Right lobe of liver (tissue), 6 donors: ENCODE measurements around the gene AGAP6. TPM values are rescaled to one million over a fixed set of nuclear protein-coding genes. Genes with fewer than 3 reads are reported as not detected.
"Not testable (repeated sequence)": the region's sequence is repeated elsewhere in the genome, so short reads cannot be mapped to it uniquely, and the experiment has no call there.

ENCODE experiments used
- ATAC-seq, 4 donors: fragments of 200-7000 bp; cut with Tn5 transposase; one replicate each; pipeline ENCODE4 v1.9.1; 2020; ENCODE audit warnings: mild to moderate bottlenecking in 4 of 4, moderate library complexity in 4 of 4
- DNase-seq, 3 donors: peaks; one replicate each; pipeline ENCODE4 v3.0.0-alpha.2; 2020
- H3K27ac ChIP-seq, 3 donors: fragments of 200-600 bp; one replicate each; pipeline ENCODE4 v1.8.0; 2022
- H3K27me3 ChIP-seq, 2 donors: fragments of 200-600 bp; one replicate each; pipeline ENCODE4 v1.8.0; 2022
- H3K36me3 ChIP-seq, 4 donors: fragments of 200-600 bp; sonication (generic) in 1 of 4; one replicate each; pipeline versions ENCODE4 v1.5.1 to v1.8.0; 2017 to 2022; ENCODE audit warnings: control low read depth in 1 of 4
- H3K4me1 ChIP-seq, 4 donors: fragments of 200-600 bp; sonication (generic) in 1 of 4; one replicate each; pipeline versions ENCODE4 v1.5.1 to v1.8.0; 2017 to 2022; ENCODE audit warnings: control low read depth in 1 of 4
- H3K4me3 ChIP-seq, 3 donors: fragments of 200-600 bp; one replicate each; pipeline ENCODE4 v1.8.0; 2022
- H3K9me3 ChIP-seq, 4 donors: fragments of 200-600 bp; sonication (generic) in 1 of 4; one replicate each; pipeline versions ENCODE4 v1.5.1 to v1.8.0; 2017 to 2022; ENCODE audit warnings: control low read depth in 1 of 4
- WGBS: methylation state at CpG from one replicate; pipeline ENCODE4 v1.1.6; 2018; ENCODE audit warnings: low coverage, low lambda C conversion rate; ENCODE audit not compliant: insufficient coverage; ENCODE audit errors: missing lambda C conversion rate; 5-methylcytosine and 5-hydroxymethylcytosine counted together
- intact Hi-C, 2 donors: fragments of 100-400 bp; cut with DNase I; formaldehyde crosslinking; loops; one replicate each; pipeline versions ENCODE4 v1.11.2 to v1.14.1; 2022
- total RNA-seq, 6 experiments: library from RNA; depleted of rRNA in 2 of 6; stranded (reverse); fragments of >200 nt in 2 of 6; fragmentation: NEBNext Ultra II Directional in 3 of 6; extraction: Animal tissue kit (Norgen Biotek cat#: 25700) in 3 of 6; gene quantifications; one replicate each; pipeline versions ENCODE4 v1.1.0 to v1.2.4, GENCODE V29; 2016 to 2023
- donor health status: DM: no; HTN: yes; CAD: no.
- donor health status: DM: no; HTN: no; CAD: no.
- donor health status: DM: no; HTN: no; CAD: no.
- donor health status: DM: no; HTN: yes; CAD: no.
- donor health status: DM: no; HTN: yes; CAD: no.

AGAP6 gene
- total RNA-seq, 6 experiments from 2014 or later, result 4.4 to 8.8 (median 6.3) TPM

GRCh38 chr10:49977756-49978155, 10.4 kb upstream of the AGAP6 start:
- WGBS, result no CpG with 5 or more reads among the region's 3 CpGs
- H3K27me3 ChIP-seq, H3K4me3 ChIP-seq, H3K4me1 ChIP-seq, H3K9me3 ChIP-seq, H3K27ac ChIP-seq, intact Hi-C loops, H3K36me3 ChIP-seq, ATAC-seq, DNase-seq: not testable (repeated sequence)

GRCh38 chr10:49987207-49987606, 999 bp upstream of the AGAP6 start:
- H3K27me3 ChIP-seq, H3K4me1 ChIP-seq, ATAC-seq, intact Hi-C loops, H3K9me3 ChIP-seq, H3K36me3 ChIP-seq, DNase-seq, H3K4me3 ChIP-seq, H3K27ac ChIP-seq: not testable (repeated sequence)
- 82% methylated on average over 2 of the region's 3 CpGs for WGBS

- H3K4me1 ChIP-seq, DNase-seq, H3K27ac ChIP-seq, H3K4me3 ChIP-seq, H3K9me3 ChIP-seq, H3K27me3 ChIP-seq, intact Hi-C loops, H3K36me3 ChIP-seq, ATAC-seq: not testable (repeated sequence)
- 82% methylated on average over 4 of the region's 5 CpGs for WGBS
Observed at GRCh38 chr10:49995321-49995720, 7.1 kb downstream of the AGAP6 start.

DNA sequence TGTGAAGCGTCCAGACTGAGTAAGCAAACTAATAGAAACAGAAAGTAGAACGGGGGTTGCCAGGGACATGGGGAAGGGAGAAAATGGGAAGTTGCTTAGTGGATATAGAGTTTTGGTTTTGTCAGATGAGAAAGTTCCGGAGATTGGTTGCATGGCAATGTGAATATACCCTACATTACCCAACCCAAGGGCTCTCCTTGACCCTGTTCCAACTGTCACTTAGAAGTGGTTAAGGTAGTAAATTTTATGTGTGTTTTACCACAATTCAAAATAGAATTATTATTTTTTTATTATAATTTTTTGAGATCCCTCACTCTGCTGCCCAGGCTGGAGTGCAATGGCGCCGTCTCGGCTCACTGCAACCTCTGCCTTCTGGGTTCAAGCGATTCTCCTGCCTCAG, 25.8 kb downstream of the AGAP6 start:
- H3K4me1 ChIP-seq, H3K36me3 ChIP-seq, ATAC-seq, DNase-seq, intact Hi-C loops, H3K27ac ChIP-seq, H3K27me3 ChIP-seq, H3K9me3 ChIP-seq, H3K4me3 ChIP-seq: not testable (repeated sequence)
- WGBS, result 58% methylated on average over 6 of the region's 7 CpGs

DNA sequence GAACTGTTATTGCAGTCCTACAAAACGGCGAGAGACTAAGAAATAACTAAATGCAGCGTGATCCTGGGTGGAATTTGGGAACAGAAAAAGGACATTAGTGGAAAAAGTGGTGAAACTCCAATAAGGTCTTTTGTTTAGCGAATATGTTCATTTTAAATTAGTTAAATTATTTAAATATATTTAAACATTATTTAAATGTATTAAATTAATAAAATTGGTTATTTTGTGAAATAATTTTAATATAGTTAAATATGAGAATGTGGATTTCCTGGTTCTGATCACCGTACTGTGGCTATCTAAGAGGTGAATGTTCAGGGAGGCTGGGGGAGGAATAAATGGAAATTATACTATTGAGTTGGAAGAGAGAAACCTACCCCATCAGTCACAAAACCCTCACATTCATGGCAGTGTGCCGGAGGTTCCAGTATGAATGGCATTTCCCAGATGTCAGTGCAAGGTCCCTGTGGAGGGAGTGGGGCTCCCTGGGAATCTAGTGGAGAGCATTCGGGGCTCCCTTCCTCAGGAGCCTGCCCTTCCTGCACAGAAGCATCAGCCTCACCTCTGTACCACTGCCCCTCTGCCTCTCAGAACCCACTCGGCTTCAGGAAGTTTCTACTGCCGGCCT, 27.5 kb downstream of the AGAP6 start:
- WGBS, result 67% methylated on average over 5 of the region's 9 CpGs
- H3K36me3 ChIP-seq, H3K27me3 ChIP-seq, intact Hi-C loops, ATAC-seq, DNase-seq, H3K9me3 ChIP-seq, H3K27ac ChIP-seq, H3K4me3 ChIP-seq, H3K4me1 ChIP-seq: not testable (repeated sequence)

- H3K4me3 ChIP-seq, DNase-seq, H3K36me3 ChIP-seq, H3K4me1 ChIP-seq, intact Hi-C loops, H3K27me3 ChIP-seq, H3K9me3 ChIP-seq, ATAC-seq, H3K27ac ChIP-seq: not testable (repeated sequence)
- 86% methylated on average over 5 of the region's 5 CpGs for WGBS
Observed at GRCh38 chr10:50016926-50017325, 28.7 kb downstream of the AGAP6 start.

- H3K27me3 ChIP-seq, H3K4me3 ChIP-seq, H3K27ac ChIP-seq, H3K4me1 ChIP-seq, ATAC-seq, DNase-seq, H3K9me3 ChIP-seq, intact Hi-C loops, H3K36me3 ChIP-seq: not testable (repeated sequence)
- no CpG with 5 or more reads among the region's 5 CpGs for WGBS
Observed at GRCh38 chr10:50017646-50018045, 29.4 kb downstream of the AGAP6 start.

DNA sequence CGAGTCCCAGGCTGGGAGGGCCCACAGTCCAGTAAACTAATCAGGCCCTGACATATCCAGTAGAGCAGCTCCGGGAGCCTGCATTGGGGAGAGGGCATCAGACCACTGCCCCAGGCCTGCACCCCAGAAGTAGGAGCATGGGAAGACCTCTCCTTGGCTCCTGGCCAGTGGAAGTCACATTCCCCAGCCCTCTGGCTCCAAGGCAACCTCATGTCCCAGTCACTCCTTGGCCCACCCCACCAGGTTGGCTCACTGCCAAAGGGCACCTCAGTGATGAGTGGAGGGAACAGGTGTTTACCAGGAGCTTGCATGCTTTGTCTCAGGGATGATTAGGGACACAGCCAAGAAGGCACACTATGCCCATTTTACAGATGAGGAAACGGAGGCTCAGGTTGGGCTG, 31.1 kb downstream of the AGAP6 start:
- intact Hi-C loops, H3K4me3 ChIP-seq, H3K9me3 ChIP-seq, DNase-seq, ATAC-seq, H3K27me3 ChIP-seq, H3K4me1 ChIP-seq, H3K27ac ChIP-seq, H3K36me3 ChIP-seq: not testable (repeated sequence)
- WGBS, result 80% methylated on average over 1 of the region's 3 CpGs

DNA sequence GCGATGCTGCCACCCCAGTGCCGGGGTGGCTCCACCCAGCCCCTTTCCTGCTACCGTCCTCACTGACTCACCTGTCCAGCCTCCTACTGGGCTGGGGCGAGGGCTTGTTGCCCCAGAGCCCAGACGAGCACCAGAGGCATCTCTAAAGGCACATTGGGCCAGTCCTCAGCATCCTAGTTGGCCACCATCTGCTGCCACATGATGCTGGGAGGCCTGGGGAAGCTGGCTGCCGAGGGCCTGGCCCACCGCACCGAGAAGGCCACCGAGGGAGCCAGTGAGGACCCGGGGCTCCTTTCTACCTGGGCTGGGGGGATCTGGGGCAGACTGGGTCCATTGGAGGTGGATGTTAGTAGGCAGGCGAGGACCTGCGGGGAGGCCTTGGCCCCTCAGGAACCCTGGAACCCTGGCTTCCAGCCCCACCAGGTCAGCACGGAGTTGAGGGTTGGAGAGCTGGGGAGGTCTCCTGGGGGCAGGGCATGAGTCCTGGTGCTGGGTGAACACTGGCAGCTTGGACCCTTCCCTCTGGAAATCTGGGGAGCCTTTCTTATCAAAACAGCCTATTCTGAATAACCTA, 32.3 kb downstream of the AGAP6 start:
- H3K9me3 ChIP-seq, H3K36me3 ChIP-seq, DNase-seq, intact Hi-C loops, H3K4me3 ChIP-seq, H3K27ac ChIP-seq, H3K4me1 ChIP-seq, ATAC-seq, H3K27me3 ChIP-seq: not testable (repeated sequence)
- 73% methylated on average over 2 of the region's 13 CpGs for WGBS
